ENCODE data around the gene ADAMTS17.

DNA sequence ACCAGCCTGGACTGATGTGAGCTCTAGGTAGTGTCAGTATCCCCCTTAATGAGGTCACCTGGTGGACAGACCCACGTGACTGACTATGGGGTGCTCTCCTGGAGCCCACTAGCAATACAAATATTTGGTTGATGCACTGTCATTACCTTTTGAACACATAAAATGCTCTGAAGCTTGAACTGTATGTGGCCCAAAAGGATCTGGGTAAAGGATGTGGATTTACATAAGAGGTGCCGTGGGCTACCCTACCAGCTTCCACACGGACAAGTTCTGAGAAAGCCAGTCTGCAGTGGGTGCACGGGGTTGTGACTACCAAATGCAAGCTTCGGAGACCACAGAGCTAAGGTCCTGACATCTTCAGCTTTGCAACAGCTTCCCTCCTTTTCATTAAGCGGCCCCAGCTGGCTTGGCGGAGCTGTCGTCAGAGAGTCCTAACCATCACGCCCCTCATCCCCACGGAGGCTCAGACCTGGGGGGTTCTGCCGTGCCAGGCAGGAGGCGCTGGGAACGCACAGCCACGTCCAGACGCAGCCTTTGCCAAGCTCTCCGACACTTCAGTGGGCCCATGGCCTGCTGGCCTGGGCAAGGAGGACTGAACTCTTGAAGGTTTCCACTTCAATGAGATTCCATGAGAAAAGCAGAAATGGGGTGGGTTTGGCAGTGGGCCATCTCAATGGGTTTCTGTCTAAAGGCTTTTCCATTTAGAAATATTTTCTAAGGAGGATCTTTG lies 228.3 kb downstream of the ADAMTS17 start:
- TF ChIP-seq, protein P1, sequence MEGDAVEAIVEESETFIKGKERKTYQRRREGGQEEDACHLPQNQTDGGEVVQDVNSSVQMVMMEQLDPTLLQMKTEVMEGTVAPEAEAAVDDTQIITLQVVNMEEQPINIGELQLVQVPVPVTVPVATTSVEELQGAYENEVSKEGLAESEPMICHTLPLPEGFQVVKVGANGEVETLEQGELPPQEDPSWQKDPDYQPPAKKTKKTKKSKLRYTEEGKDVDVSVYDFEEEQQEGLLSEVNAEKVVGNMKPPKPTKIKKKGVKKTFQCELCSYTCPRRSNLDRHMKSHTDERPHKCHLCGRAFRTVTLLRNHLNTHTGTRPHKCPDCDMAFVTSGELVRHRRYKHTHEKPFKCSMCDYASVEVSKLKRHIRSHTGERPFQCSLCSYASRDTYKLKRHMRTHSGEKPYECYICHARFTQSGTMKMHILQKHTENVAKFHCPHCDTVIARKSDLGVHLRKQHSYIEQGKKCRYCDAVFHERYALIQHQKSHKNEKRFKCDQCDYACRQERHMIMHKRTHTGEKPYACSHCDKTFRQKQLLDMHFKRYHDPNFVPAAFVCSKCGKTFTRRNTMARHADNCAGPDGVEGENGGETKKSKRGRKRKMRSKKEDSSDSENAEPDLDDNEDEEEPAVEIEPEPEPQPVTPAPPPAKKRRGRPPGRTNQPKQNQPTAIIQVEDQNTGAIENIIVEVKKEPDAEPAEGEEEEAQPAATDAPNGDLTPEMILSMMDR (IDR thresholded peaks at IDR 0.05; ENCODE audit: low read depth, low read length, poor library complexity, severe bottlenecking): no peak
- TF ChIP-seq EZH2phosphoT487 (IDR thresholded peaks at IDR 0.05; ENCODE audit: borderline replicate concordance, low read length): no peak

All from DOHH2 (cell line).